ENCODE results near the gene DEF6. TPM values are rescaled to one million over a fixed set of nuclear protein-coding genes. Genes with fewer than 3 reads are reported as not detected.

DEF6 gene, protein sequence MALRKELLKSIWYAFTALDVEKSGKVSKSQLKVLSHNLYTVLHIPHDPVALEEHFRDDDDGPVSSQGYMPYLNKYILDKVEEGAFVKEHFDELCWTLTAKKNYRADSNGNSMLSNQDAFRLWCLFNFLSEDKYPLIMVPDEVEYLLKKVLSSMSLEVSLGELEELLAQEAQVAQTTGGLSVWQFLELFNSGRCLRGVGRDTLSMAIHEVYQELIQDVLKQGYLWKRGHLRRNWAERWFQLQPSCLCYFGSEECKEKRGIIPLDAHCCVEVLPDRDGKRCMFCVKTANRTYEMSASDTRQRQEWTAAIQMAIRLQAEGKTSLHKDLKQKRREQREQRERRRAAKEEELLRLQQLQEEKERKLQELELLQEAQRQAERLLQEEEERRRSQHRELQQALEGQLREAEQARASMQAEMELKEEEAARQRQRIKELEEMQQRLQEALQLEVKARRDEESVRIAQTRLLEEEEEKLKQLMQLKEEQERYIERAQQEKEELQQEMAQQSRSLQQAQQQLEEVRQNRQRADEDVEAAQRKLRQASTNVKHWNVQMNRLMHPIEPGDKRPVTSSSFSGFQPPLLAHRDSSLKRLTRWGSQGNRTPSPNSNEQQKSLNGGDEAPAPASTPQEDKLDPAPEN
- 0.32 and 1.4 TPM in 2 replicates for total RNA-seq

DNA sequence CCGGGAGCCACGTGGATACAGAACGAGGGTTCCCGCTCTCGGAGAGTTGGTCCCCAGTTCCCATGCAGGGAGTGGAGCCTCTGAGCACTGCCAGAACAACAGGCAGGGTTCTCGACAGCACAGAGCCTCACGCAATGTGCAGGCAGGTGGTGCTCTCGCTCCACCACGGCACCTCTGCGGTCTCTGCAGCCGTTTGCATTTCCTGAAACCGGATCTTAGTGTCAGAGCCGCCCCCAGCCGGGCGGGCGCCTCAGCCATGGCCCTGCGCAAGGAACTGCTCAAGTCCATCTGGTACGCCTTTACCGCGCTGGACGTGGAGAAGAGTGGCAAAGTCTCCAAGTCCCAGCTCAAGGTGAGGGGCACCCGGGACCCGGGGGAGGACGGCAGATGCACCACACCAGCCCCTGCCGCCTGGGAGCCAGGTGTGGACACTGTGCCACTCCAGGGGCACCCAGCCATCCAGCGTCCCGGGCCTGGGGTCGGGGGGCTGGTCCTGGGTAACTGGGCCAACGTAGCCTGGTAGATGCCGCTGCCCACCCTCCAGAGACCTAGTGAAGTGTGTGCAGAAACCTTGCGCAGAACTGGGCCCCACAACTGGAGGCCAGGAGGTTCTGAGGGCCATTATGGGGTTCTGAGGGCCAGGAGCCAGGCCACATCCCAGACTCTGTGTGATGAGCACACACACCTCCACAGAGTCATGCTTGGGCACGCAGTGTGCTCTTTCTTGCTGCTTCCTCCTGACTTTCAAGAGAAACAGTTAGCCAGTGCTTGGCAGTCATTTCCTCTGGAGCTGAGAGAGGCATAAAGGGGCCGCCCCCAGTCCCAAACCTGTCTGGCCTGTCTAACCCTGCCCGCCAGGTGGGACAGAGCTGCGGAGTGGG, at the start of gene DEF6:
DEF6 (plus strand) TSS at position 218 of the 881 bp plus-strand sequence; CDS start at position 257, 39 bp downstream.

DNA sequence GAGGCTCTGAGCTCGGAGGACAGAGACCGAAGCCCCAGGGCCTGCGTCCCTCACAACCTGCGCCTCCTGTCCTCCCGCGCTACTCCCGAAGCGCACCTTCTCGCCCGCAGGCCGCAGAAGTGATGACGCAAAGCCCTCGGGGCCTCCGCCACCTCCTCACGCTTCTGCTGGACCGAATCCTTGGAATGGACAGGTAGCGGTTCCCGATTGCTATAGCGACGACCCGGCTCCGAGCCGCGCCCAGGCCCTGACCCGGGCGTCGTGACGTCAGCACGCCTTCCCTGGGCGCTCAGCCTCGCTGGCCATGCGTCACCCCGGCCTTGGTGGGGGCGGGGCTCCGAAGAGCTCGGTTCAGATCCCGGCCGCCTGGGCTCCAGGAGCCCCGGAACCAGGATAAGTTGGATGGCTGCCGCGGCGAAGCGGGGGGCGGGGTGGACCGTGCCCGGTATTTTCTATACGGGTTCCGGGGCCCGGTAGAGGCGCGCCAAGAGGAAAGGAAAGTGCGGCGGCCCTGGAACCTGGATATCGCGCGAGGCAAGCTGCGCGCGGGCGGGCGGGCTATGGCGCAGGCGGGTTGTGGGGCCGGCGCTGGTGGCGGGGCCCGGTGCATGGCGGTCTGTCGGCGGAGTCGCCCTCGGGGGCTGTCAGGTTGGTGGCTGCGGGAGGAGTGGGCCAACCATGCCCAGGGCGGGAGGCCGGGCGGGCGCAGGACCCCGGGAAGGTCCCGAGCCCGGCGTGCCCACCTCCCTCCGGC, 38.2 kb upstream of the DEF6 start, which contains the start of gene ZNF76:
ZNF76 (plus strand) TSS at position 542 of the 754 bp plus-strand sequence. CDS start 21,417 bp downstream, outside the sequence.

DNA sequence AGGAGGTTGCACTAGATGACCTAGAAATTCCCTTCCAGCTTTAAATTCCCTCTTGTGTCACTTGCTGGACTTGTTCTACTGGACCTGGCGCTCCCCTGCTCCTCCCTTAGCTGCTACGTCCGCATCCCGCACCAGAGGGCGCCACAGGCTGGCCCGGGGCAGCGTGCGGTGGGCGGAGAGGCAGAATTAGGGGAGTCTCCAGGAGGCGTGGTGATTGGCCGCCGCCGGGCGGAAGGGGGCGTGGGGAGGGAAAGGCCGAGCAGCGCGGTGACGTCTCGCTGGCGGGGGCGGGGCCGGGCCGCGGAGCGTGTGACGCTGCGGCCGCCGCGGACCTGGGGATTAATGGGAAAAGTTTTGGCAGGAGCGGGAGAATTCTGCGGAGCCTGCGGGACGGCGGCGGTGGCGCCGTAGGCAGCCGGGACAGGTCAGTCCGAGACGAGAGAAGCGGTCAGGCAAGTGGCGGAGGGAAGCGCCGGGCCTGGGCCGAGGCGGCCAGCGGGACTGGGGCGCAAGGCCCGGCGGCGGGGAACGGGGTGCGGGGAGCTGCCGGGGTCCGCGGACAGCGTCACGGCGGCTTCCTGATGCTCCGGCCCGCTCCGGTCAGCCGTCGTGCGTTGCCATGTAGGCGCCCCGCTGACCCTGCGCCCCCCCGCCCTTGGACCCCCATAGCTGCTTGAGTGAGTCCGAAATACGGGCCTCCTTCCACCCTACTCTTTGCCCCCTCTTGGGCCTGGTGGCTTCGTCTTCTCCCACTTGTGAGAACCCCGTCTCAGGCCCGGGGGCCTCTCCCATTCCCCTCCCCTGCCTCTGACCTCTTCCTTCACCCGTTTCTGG, 44.9 kb downstream of the DEF6 start, which contains the start of gene PPARD:
PPARD (plus strand) TSS at position 301 of the 834 bp plus-strand sequence. CDS start 68,530 bp downstream, outside the sequence.

Other genes starting within 250 kb of the DEF6 start
- gene TCP11, start 156.5 kb upstream of the DEF6 start, total RNA-seq, result not detected in 2 replicates
- 0.65 and 3.0 TPM in 2 replicates for gene SCUBE3, start 83.9 kb upstream of the DEF6 start, total RNA-seq
- gene ZNF76, start 38.1 kb upstream of the DEF6 start, total RNA-seq, result 17.3 and 31.0 TPM in 2 replicates
- gene PPARD, start 44.7 kb downstream of the DEF6 start, total RNA-seq, result 3.6 and 17.9 TPM in 2 replicates
- 10.3 and 11.3 TPM in 2 replicates for gene FANCE, start 154.5 kb downstream of the DEF6 start, total RNA-seq
- gene RPL10A, start 170.6 kb downstream of the DEF6 start, total RNA-seq, result 1,377 and 1,878 TPM in 2 replicates
- gene TEAD3, start 199.3 kb downstream of the DEF6 start, total RNA-seq, result under 0.01 and 0.31 TPM in 2 replicates
- not detected in 2 replicates for gene TULP1, start 215.1 kb downstream of the DEF6 start, total RNA-seq